ENCODE data around the gene ARID3B. TPM values are rescaled to one million over a fixed set of nuclear protein-coding genes. Genes with fewer than 3 reads are reported as not detected.

Gene ARID3B
- total RNA-seq, 1 donor from 2014 or later = 154 TPM

GRCh38 chr15:74578496-74578994 lies 37.5 kb downstream of the ARID3B start:
- DNase-seq = no peak
- H3K27me3 Mint-ChIP-seq (ENCODE audit: unreplicated experiment) = peaks cover 9% of the 10 kb centered on the region
- H3K36me3 Mint-ChIP-seq (ENCODE audit: unreplicated experiment) = peaks cover 9% of the 10 kb centered on the region
- H3K9me3 Mint-ChIP-seq (ENCODE audit: unreplicated experiment) = peaks cover 20% of the 10 kb centered on the region
- peak overlapping the region; percentile 3 for H3K27ac Mint-ChIP-seq (ENCODE audit: unreplicated experiment)
- no peak for TF ChIP-seq CTCF (IDR thresholded peaks at IDR 0.05; ENCODE audit: partially characterized antibody, unreplicated experiment)
- H3K4me3 Mint-ChIP-seq (ENCODE audit: unreplicated experiment) = peak overlapping the region; percentile 8
- H3K4me1 Mint-ChIP-seq (ENCODE audit: low read depth, unreplicated experiment) = peaks cover 48% of the 10 kb centered on the region

- H3K27me3 Mint-ChIP-seq (ENCODE audit: unreplicated experiment) = peaks cover 9% of the 10 kb centered on the region
- peak overlapping the region; percentile 3 for H3K27ac Mint-ChIP-seq (ENCODE audit: unreplicated experiment)
- H3K36me3 Mint-ChIP-seq (ENCODE audit: unreplicated experiment) = peaks cover 6% of the 10 kb centered on the region
- no peak for TF ChIP-seq CTCF (IDR thresholded peaks at IDR 0.05; ENCODE audit: partially characterized antibody, unreplicated experiment)
- DNase-seq = no peak
- peaks cover 51% of the 10 kb centered on the region for H3K4me1 Mint-ChIP-seq (ENCODE audit: low read depth, unreplicated experiment)
- H3K4me3 Mint-ChIP-seq (ENCODE audit: unreplicated experiment) = peak overlapping the region; percentile 8
- peaks cover 20% of the 10 kb centered on the region for H3K9me3 Mint-ChIP-seq (ENCODE audit: unreplicated experiment)
Observed at GRCh38 chr15:74579001-74579400, 38.0 kb downstream of the ARID3B start.

GRCh38 chr15:74580538-74581350 lies 39.7 kb downstream of the ARID3B start:
- DNase-seq = no peak
- peaks cover 4% of the 10 kb centered on the region for H3K27me3 Mint-ChIP-seq (ENCODE audit: unreplicated experiment)
- H3K4me3 Mint-ChIP-seq (ENCODE audit: unreplicated experiment) = no peak overlapping the region
- peaks cover 7% of the 10 kb centered on the region for H3K9me3 Mint-ChIP-seq (ENCODE audit: unreplicated experiment)
- H3K27ac Mint-ChIP-seq (ENCODE audit: unreplicated experiment) = peak overlapping the region; percentile 46
- TF ChIP-seq CTCF (IDR thresholded peaks at IDR 0.05; ENCODE audit: partially characterized antibody, unreplicated experiment) = no peak
- no peaks in the 10 kb centered on the region for H3K36me3 Mint-ChIP-seq (ENCODE audit: unreplicated experiment)
- peaks cover 45% of the 10 kb centered on the region for H3K4me1 Mint-ChIP-seq (ENCODE audit: low read depth, unreplicated experiment)

- H3K4me3 Mint-ChIP-seq (ENCODE audit: unreplicated experiment) = no peak overlapping the region
- no peak for TF ChIP-seq CTCF (IDR thresholded peaks at IDR 0.05; ENCODE audit: partially characterized antibody, unreplicated experiment)
- peaks cover 62% of the 10 kb centered on the region for H3K4me1 Mint-ChIP-seq (ENCODE audit: low read depth, unreplicated experiment)
- H3K9me3 Mint-ChIP-seq (ENCODE audit: unreplicated experiment) = peaks cover 11% of the 10 kb centered on the region
- H3K27ac Mint-ChIP-seq (ENCODE audit: unreplicated experiment) = no peak overlapping the region
- peaks cover 5% of the 10 kb centered on the region for H3K36me3 Mint-ChIP-seq (ENCODE audit: unreplicated experiment)
- peaks cover 2% of the 10 kb centered on the region for H3K27me3 Mint-ChIP-seq (ENCODE audit: unreplicated experiment)
- no peak for DNase-seq
Observed at GRCh38 chr15:74584204-74584603, 43.2 kb downstream of the ARID3B start.

- H3K27ac Mint-ChIP-seq (ENCODE audit: unreplicated experiment) = no peak overlapping the region
- H3K4me1 Mint-ChIP-seq (ENCODE audit: low read depth, unreplicated experiment) = peaks cover 61% of the 10 kb centered on the region
- no peak overlapping the region for H3K4me3 Mint-ChIP-seq (ENCODE audit: unreplicated experiment)
- H3K27me3 Mint-ChIP-seq (ENCODE audit: unreplicated experiment) = peaks cover 2% of the 10 kb centered on the region
- DNase-seq = no peak
- no peak for TF ChIP-seq CTCF (IDR thresholded peaks at IDR 0.05; ENCODE audit: partially characterized antibody, unreplicated experiment)
- H3K9me3 Mint-ChIP-seq (ENCODE audit: unreplicated experiment) = peaks cover 6% of the 10 kb centered on the region
- H3K36me3 Mint-ChIP-seq (ENCODE audit: unreplicated experiment) = peaks cover 8% of the 10 kb centered on the region
Observed at GRCh38 chr15:74584779-74585178, 43.8 kb downstream of the ARID3B start.
